ENCODE measurements around the gene ATP6V1C2. TPM values are rescaled to one million over a fixed set of nuclear protein-coding genes. Genes with fewer than 3 reads are reported as not detected.

Gene ATP6V1C2
- total RNA-seq, 1 experiment from 2014 or later: 2.0 TPM

GRCh38 chr2:10753156-10753555 lies 31.7 kb downstream of the ATP6V1C2 start:
- CTCF ChIA-PET: no interaction called here
- no peak for DNase-seq (ENCODE audit: low read depth, low spot score)
- no peaks in the 10 kb centered on the region for H3K36me3 ChIP-seq (ENCODE audit: control insufficient read depth in 1 of 2, insufficient read depth in 2 of 2, low read length in 2 of 2)
- H3K4me1 ChIP-seq (ENCODE audit: control insufficient read depth in 1 of 2, insufficient read depth in 2 of 2, low read length in 2 of 2): peaks cover 6 to 8% of the 10 kb centered on the region in 2 experiments; a peak in 2 of 4 replicates
- no peaks in the 10 kb centered on the region for H4K20me1 ChIP-seq (ENCODE audit: insufficient read depth)
- TF ChIP-seq ZBTB33 (IDR thresholded peaks at IDR 0.05; ENCODE audit: extremely low read depth, insufficient replicate concordance, low read length): no peak
- TF ChIP-seq EGR1 (IDR thresholded peaks at IDR 0.05; ENCODE audit: low read depth): no peak
- H3K79me2 ChIP-seq (ENCODE audit: insufficient read depth, low read length): no peaks in the 10 kb centered on the region
- H3K27me3 ChIP-seq (ENCODE audit: insufficient read depth, low read length): no peaks in the 10 kb centered on the region; the same call in 1 of the 2 replicates
- POLR2A ChIA-PET: no interaction called here
- BruUV-seq (replicated peaks): no TSS peak
- intact Hi-C loops (cut with micrococcal nuclease): no loop called here
- H2AFZ ChIP-seq (ENCODE audit: low read depth, low read length, poor library complexity, severe bottlenecking): no peak overlapping the region
- ATAC-seq: no peak
- no peaks in the 10 kb centered on the region for H3K9me2 ChIP-seq (ENCODE audit: insufficient read depth)
- no peak overlapping the region for H3K4me3 ChIP-seq (replicated peaks in 1 of 2; ENCODE audit: low read depth in 1 of 2, low read length in 2 of 2)
- RAD21 ChIA-PET (ENCODE audit: low non-redundant PET in 1 of 2, low total read pairs in 2 of 2, uncharacterized antibody in 2 of 2, unreplicated experiment in 2 of 2): interaction anchor here in 1 of 2 experiments (0.7 kb wide), 1 partner anchor 88 kb away, joined by 3 read pairs; no protein-coding TSS in a partner anchor
- no peaks in the 10 kb centered on the region for H3K9me3 ChIP-seq (ENCODE audit: control insufficient read depth in 1 of 2, insufficient read depth in 1 of 2, low read depth in 1 of 2, low read length in 2 of 2)
- no peak overlapping the region for H3K4me2 ChIP-seq (ENCODE audit: low read length)
- no peak overlapping the region for H3K27ac ChIP-seq (ENCODE audit: low read depth, low read length)
- H3K9ac ChIP-seq (ENCODE audit: low read length): no peak overlapping the region

GRCh38 chr2:10753876-10754275 lies 32.4 kb downstream of the ATP6V1C2 start:
- no peaks in the 10 kb centered on the region for H3K9me3 ChIP-seq (ENCODE audit: control insufficient read depth in 1 of 2, insufficient read depth in 1 of 2, low read depth in 1 of 2, low read length in 2 of 2)
- no TSS peak for BruUV-seq (replicated peaks)
- no peaks in the 10 kb centered on the region; the same call in 1 of the 2 replicates for H3K27me3 ChIP-seq (ENCODE audit: insufficient read depth, low read length)
- H3K4me3 ChIP-seq (replicated peaks in 1 of 2; ENCODE audit: low read depth in 1 of 2, low read length in 2 of 2): no peak overlapping the region
- H3K4me1 ChIP-seq (ENCODE audit: control insufficient read depth in 1 of 2, insufficient read depth in 2 of 2, low read length in 2 of 2): peaks cover 6 to 8% of the 10 kb centered on the region in 2 experiments; a peak in 2 of 4 replicates
- no peaks in the 10 kb centered on the region for H3K9me2 ChIP-seq (ENCODE audit: insufficient read depth)
- DNase-seq (ENCODE audit: low read depth, low spot score) (no peak), ATAC-seq (no peak)
- H3K79me2 ChIP-seq (ENCODE audit: insufficient read depth, low read length): no peaks in the 10 kb centered on the region
- CTCF ChIA-PET: no interaction called here
- intact Hi-C loops (cut with micrococcal nuclease): no loop called here
- POLR2A ChIA-PET: no interaction called here
- no peaks in the 10 kb centered on the region for H4K20me1 ChIP-seq (ENCODE audit: insufficient read depth)
- TF ChIP-seq ZBTB33 (IDR thresholded peaks at IDR 0.05; ENCODE audit: extremely low read depth, insufficient replicate concordance, low read length) (no peak), EZH2phosphoT487 (IDR thresholded peaks at IDR 0.05; ENCODE audit: borderline replicate concordance) (no peak), POLR2A (IDR thresholded peaks at IDR 0.05; ENCODE audit: borderline replicate concordance, extremely low read depth, insufficient read depth, insufficient read length) (no peak), JUND (IDR thresholded peaks at IDR 0.05) (no peak), EZH2 (IDR thresholded peaks at IDR 0.05) (no peak), EGR1 (IDR thresholded peaks at IDR 0.05; ENCODE audit: low read depth) (no peak), SRF (IDR thresholded peaks at IDR 0.05; ENCODE audit: low read depth) (no peak), SIN3A (IDR thresholded peaks at IDR 0.05; ENCODE audit: low read depth) (no peak), ZFX (IDR thresholded peaks at IDR 0.05) (no peak), MAX (IDR thresholded peaks at IDR 0.05) (no peak), POLR2AphosphoS5 (IDR thresholded peaks at IDR 0.05; ENCODE audit: low read depth, low read length) (no peak), ZNF274 (IDR thresholded peaks at IDR 0.05; ENCODE audit: low read depth, low read length) (no peak), ATF3 (IDR thresholded peaks at IDR 0.05) (no peak)
- no peak overlapping the region for H3K27ac ChIP-seq (ENCODE audit: low read depth, low read length)
- no peak overlapping the region for H3K4me2 ChIP-seq (ENCODE audit: low read length)
- RAD21 ChIA-PET (ENCODE audit: low non-redundant PET in 1 of 2, low total read pairs in 2 of 2, uncharacterized antibody in 2 of 2, unreplicated experiment in 2 of 2): no interaction called here
- no peak overlapping the region for H3K9ac ChIP-seq (ENCODE audit: low read length)
- H3K36me3 ChIP-seq (ENCODE audit: control insufficient read depth in 1 of 2, insufficient read depth in 2 of 2, low read length in 2 of 2): no peaks in the 10 kb centered on the region
- no peak overlapping the region for H2AFZ ChIP-seq (ENCODE audit: low read depth, low read length, poor library complexity, severe bottlenecking)

Measured in HCT116 (cell line).